Tibial nerve (tissue), 4 donors: ENCODE results near the gene BOLA2B.

Source experiments
- CTCF ChIP-seq, 5 experiments: fragments of 200-600 bp in 3 of 5; fragments of 450-650 bp in 2 of 5; sonication (generic) in 3 of 5; IDR thresholded peaks; one replicate each; pipeline ENCODE4 v1.5.1; 2016 to 2019; ENCODE audit warnings: antibody characterized with exemption in 5 of 5, mild to moderate bottlenecking in 3 of 5, moderate library complexity in 2 of 5
- EP300 ChIP-seq, 2 donors: sonication (generic); formaldehyde crosslinking; IDR thresholded peaks; one replicate each; pipeline ENCODE4 v1.6.1; 2017; ENCODE audit warnings: antibody characterized with exemption in 2 of 2, mild to moderate bottlenecking in 1 of 2
- POLR2A ChIP-seq, 2 donors: fragments of 450-650 bp; IDR thresholded peaks; one replicate each; pipeline ENCODE4 v1.6.1; 2017; ENCODE audit warnings: antibody characterized with exemption in 2 of 2, mild to moderate bottlenecking in 2 of 2, moderate library complexity in 2 of 2

GRCh38 chr16:30187556-30187865, 6.0 kb downstream of the BOLA2B start:
- peak in 1 of 5 experiments; percentile 4 for TF ChIP-seq CTCF (IDR thresholded peaks at IDR 0.05)
- no peak for TF ChIP-seq EP300 (IDR thresholded peaks at IDR 0.05)
- TF ChIP-seq POLR2A (IDR thresholded peaks at IDR 0.05): no peak
